GM18858 (cell line): ENCODE results near the gene ZFAND2A.
A peak's percentile ranks its signal among the peaks of the same experiment; 100 is the strongest.
"Not testable (repeated sequence)": the region's sequence is repeated elsewhere in the genome, so short reads cannot be mapped to it uniquely, and the experiment has no call there.

Experiments
- ATAC-seq: cut with Tn5 transposase; IDR thresholded peaks from one replicate; pipeline ENCODE4 v1.9.1; 2021; ENCODE audit not compliant: unreplicated experiment

Gene ZFAND2A

DNA sequence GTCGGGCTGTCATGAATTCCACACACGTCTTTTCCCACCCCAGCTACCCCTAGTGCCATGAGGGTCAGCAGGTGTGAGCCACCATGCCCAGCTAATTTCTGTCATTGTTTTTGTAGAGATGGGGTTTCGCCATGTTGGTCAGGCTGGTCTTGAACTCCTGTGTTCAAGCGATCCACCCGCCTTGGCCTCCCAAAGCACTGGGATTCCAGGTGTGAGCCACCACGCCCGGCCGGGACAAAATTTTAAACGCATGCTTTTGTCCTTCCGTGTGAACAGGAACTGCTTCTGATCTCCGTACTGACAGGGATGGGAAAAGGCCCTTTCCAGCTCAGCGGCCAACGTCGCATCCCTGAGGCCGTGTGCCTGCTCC is 15.6 kb upstream of the ZFAND2A start:
- ATAC-seq = no peak

DNA sequence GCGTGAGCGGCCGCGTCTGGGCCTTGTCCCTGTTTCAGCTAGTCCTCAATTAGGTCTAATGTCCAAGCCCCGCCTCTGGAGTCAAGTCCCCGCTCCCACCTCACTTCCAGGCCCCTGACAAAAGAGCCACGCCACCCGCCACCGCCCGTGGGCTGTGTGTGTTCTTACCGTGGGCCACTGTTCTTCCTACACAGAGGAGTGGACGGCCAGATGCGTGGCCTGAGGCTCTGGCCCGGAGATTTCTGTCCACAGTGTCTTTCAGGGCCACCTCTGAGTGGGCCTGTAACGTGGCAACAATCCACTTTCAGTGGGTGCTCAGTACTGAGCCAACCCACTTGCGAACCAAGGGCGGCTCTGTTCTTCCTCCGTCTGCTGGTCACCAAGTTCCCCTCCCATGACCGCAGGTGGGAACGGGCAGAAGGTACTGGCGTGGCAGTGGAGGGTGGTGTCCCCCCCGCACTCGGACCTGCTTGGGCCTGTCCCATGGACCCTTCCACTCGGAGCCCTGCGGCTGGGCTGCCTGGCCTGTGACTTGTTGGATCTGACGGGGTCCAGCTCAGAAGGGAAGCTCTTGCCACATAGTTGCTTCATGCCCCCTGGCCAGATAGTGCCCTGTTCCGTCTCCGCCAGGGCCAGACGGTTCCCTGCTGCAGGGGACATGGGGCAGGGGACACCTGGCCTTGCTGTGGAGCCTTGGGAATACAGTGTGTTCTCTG is 15.0 kb upstream of the ZFAND2A start:
- ATAC-seq = no peak

DNA sequence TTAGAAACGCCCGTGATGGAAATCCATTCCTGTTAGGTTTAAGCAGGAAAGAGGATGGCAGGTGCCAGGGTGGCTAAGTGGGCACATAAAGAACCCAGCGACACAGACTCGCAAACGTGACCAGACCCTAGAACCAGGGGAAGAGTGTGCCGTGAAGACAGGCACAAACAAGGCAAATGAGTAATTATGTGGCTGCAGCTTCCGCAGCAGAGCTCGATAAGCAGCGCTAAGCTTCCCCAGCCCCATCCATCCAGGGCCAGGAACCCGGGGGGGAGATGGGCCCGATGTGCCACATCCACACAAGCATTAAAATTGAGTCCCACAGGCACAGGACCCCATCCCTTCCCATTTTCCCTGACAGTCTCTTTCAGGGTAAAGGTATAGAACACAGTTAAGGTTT is 14.0 kb upstream of the ZFAND2A start:
- ATAC-seq = no peak

DNA sequence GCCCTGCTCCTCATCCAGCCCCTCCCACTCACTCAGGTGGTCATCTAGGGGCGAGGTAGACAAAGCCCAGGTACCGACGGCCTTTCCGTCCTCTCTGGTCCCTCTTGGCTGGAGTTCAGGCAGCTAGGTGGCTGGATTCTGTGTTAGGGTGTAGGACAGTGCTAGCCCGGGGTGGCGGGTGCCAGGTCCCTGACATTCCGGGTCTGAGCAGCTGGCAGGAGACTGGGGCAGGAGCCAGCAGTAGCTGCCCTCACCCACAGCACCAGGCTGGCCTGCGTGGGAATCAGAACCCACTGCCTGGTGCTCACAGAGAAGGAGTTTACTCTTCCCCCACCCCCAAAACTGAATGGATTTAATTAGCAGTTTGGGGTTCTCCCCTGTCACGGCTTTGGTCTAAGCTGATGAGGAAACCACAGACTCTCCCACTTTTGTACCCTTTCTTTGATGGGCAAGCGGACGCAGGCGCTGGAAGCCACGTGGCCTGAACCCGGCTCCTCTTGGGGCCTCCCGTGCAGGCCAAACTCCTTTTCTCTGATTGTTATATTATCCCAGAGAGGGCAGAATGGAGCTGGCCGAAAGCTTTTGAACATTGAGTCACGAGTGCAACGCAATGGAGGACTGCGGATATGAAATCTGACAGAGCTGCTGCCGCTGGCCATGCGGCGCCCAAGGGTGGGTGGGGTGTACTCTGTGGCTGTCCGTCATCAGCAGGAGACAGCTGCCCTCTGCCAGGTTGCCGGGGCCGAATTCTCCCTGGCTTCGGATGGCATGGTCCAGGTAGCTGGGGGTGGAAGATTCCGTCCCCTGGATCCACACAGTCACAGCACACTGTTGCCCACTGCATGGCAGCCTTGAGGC is 12.9 kb upstream of the ZFAND2A start:
- ATAC-seq = no peak

DNA sequence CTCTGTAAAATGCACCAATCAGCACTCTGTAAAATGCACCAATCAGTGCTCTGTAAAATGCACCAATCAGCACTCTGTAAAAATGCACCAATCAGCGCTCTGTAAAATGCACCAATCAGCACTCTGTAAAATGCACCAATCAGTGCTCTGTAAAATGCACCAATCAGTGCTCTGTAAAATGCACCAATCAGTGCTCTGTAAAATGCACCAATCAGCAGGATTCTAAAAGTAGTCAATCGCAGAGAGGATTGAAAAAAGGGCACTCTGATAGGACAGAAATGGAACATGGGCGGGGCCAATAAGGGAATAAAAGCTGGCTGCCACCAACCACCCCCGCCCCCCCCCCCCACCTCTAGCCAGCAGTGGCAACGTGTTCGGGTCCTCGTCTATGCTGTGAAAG is 11.5 kb upstream of the ZFAND2A start:
- ATAC-seq = not testable (repeated sequence)

DNA sequence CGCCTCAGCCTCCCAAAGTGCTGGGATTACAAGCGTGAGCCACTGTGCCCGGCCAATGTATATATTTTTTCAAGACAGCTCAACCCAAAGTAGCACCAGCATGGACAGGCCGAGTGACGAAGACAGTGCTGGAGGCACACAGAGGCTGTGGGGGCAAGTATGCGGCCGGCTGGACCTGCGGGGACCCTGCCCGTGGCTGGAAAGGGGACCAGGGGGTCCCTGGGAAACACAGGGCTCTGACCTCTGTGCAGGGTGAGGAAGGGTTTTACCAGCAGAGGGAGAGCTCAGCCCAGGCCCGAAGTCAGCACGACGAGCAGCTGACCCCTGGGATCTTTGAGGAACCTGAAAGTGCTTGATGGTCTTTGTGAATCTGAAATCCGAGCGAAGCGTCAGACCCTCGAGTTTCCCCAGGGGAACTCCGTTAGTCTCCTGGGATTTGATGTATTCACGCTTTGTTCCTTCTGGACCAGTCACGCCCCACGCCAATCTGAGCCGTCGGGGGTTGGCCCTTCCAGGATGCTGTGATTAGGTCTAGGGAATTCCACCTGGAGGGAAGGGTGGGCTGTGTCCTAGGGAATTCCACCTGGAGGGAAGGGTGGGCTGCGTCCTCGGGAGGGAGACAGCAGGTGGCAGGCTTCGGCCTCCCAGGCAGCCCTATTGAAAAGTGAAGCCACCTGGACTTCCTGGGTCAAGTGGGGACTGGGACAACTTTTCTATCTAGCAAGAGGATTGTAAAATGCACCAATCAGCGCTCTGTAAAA is 10.9 kb upstream of the ZFAND2A start:
- ATAC-seq = no peak

DNA sequence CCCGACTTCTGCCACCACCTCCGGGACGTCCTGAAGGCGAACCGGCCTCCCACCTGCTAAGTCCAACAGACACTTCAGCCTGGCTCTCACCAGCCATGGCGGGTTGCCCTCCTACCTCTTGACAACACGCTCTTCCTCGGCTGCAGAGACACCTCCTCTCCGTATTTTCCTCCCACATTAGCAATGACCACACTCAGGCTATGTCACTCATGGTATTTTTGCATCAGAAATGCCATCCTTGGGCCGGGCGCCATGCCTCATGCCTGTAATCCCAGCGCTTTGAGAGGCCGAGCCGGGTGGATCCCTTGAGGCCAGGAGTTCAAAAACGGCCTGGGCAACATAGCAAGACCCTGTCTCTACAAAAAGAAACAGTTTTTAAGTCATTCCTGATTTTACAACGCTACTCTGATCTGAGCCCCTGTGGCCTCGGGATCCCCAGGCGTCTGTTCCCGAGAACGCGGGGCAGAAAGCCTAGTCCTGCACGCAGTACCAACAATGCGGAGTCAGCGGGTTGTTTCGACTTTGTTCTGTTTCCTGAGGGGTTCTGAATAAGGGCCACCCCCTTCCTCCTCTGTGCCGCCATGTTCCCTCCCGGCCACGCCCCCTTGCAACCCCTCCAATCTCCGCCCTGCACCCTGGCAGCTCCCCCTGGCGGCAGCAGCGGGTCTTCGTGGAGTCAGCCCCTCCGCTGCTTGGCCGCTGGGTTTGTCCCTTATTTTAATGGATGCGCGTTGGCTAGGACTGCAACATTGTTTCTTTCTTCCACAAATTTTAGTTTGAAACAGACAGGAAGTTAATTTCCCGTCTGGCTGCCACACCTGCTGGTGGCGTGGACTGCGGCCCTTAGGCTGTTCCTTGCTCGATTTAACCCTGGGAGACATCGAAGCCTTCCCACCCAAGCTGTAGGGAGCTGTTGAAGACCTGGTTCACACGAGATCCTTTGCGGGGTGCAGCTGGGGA is 9.7 kb upstream of the ZFAND2A start:
- ATAC-seq = no peak

DNA sequence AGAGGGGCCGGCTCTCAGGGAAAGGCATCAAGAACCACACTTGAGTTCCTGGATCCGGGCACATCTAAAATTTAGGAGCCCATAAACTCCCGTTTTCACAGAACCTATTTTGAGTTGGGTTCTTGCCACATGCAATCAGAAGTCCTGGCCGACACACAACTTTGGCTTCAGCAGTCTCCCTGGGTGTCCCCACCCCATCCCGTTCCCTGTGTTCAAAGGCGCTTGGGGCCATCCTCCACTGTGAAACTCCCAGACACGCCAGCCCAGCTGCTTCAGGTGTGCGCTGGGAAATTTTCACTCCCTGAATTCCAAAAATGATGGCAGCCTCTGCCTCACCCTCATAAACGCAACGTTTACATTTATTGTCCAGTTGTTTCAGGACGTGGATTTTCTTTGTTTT is 8.4 kb upstream of the ZFAND2A start:
- no peak for ATAC-seq

DNA sequence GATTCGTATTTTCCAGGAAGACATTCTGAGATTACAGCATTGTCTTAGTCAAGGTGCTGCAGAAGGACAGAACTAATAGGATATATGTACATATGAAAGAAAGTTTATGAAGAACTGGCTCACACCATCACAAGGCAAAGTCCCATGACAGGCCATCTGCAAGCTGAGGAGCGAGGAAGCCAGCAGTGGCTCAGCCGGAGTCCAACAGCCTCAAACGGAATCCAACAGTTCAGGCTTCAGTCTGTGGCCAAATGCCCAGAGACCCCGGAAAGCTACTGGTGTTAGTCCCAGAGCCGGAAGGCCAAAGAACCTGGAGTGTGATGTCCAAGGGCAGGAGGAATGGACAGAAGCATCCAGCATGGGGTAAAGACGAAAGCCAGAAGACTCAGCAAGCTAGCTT is 4.4 kb upstream of the ZFAND2A start:
- ATAC-seq = no peak

DNA sequence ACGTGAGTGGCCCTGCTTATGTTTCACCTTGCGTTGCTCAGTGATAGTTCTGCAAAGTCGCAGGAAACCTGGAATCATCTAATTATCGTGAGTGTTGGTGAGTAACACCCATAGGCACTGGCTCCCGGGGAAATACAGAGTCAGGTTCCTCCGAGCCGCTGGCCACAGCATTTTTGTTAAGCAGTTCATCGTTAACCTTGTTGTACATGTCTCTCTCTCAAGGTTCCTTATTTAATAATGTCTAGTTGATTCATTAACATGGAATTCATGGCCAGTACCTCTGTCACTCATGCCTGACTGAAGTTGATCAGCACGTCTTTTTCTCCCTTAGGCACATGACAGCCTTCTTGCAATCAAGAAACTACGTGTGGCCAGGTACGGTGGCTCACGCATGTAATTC is 3.1 kb upstream of the ZFAND2A start:
- no peak for ATAC-seq

DNA sequence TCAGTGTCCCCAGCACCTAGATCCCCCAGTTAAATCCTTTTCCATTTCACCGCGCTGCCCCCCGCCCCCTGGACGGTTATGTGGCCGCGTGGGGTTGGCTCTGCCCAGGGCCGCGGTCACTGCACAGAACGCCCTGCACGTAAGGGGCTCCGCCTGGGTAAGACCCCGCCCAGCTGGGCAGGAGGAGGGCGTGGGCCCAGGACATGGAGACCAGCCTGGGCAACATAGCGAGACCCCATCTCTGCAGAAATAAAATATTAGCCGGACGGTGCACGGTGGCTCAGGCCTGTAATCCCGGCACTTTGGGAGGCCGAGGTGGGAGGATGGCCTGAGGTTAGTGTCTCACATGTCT is 650 bp upstream of the ZFAND2A start:
- peak; percentile 14 for ATAC-seq

DNA sequence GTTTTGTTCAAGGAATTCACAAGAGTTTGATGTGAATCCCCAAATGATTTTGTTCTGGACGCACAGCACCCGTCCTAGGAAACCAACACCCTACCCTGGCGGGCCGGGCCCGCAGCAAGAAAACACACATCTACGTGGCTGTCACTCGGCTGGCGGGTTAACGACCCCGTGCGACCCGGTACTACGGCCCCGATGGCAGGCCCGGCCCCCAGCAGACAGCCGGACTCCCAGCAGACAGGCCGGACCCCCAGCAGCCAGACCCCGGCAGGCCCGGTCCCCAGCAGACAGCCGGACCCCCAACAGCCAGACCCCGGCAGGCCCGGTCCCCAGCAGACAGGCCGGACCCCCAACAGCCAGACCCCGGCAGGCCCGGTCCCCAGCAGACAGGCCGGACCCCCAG is 765 bp downstream of the ZFAND2A start:
- not testable (repeated sequence) for ATAC-seq

DNA sequence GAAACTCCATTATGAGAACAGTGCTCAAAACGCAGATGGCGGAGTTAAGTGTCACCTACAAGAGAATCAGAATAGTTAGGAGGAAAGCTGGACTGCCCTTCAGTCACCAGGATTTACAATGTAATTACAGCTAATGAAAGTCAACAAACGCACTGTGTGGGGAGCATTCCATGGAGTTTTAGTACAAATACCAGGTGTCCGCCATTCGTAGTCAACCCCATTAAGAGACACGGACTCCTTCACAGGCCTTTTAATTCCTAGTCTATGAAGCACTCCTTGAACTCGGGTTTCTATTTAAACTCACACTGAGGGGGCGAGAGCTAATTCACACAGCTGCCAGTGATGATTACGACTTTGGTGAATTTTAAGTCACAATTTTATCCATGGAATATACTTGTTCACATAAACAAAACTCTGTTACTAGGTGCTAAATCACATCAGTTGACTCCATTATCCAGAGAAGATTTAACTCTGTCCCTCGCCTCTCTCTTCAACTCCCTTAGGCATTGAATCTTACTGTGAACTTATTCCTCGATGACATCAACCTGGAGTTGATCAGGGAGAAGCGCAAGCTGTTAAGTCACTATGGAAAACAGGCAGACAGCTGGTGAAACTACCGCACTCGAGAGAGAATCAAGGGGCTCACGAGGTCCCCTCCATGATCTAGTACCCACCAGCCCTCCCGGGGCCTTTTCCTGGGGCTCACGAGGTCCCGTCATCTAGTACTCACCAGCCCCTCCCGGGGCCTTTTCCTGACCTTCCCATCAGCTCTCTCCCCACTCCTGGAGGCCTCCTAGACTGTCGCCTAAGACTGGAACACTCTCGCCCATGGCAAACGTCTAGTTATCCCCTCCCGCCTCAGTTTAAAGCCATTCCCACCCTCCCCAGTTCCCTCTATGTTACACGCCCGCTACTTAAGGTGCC is 1.5 kb downstream of the ZFAND2A start:
- ATAC-seq = no peak

DNA sequence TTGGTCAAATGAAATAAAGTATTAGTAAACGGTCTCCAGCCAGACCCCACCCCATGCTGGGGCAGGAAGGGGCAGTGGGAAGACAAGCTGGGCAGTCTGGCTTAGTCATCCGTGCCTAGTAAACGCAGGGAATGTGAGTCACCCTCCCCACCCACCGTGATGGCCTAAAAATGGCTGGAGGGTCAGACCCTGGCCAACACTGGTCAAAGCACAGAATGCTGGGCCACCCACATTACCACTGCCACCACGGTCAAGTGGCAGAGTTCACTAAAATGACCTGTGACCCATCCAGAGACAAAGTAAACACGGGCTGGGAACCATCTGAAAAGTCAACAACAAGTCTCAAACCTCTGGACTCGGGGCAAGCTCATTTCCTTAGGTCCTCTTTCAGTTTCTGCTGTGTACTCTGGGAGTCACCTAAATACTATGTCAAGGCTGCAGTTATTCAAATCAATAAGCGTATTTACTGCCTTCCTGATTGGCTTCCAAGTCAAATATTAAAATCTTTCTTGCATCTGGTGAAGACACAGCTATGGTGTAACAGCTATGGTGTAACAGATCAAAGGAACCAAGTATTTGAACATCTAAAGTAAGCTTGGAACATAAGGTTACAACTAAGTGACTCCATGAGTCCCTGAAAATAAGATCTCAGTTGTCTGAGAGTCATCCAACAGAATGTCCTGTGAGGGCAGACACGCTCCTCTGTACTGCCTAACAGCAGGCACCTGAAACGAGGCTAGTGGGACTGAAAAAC is 3.0 kb downstream of the ZFAND2A start:
- ATAC-seq = no peak

DNA sequence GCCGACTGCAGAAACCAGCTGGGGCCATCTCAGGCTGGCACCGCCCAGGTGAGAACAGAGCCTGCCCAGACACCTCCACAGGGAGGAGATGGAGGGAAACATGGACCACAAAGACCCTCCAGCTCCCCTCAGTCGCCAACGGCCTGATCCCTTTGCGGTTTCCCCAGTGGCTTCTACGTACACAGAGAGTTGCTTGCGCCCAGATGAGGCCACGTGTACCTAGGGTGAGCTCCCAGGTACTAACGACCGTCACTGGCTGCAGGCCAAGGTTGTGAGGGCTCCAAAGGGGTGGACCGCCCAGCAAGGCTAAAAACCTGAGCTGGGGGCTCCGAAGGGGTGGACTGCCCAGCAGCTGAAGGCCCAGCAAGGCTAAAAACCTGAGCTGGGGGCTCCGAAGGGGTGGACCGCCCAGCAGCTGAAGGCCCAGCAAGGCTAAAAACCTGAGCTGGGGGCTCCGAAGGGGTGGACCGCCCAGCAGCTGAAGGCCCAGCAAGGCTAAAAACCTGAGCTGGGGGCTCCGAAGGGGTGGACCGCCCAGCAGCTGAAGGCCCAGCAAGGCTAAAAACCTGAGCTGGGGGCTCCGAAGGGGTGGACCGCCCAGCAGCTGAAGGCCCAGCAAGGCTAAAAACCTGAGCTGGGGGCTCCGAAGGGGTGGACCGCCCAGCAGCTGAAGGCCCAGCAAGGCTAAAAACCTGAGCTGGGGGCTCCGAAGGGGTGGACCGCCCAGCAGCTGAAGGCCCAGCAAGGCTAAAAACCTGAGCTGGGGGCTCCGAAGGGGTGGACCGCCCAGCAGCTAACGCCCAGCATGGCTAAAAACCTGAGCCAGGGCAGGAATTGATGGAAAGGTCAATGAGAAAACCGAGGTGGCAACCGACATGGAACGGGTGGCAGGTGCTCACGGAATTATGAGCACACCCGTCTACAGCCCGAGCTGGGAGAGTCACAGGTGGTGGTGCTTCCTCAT is 3.9 kb downstream of the ZFAND2A start:
- ATAC-seq = not testable (repeated sequence)

DNA sequence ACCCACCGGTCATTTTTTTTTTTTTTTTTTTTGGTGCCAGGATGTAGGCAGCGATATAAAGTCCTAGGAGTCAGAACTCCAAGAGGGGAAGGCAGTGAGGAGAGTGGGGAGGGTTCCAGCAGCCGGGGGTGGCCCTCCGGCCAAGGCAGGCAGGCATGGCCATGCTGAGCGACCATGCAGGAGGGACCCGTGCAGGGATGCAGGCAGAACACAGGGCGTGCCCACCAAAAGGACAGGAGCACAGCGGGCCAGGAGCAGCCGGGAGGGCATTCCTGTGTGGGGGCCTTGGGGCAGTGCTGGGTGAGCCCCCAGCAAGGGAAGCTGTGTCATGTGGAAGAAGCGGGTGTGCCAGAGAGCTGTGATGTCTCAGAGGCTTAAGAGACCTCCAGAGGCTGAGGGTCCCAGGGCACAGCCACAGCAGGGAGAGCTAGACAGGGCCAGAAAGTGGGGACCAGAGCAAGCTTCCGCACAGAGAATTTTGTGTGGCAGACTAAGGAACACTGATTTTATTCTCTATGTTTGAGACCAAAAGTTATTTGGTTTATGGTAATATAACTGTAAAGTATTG is 5.7 kb downstream of the ZFAND2A start:
- no peak for ATAC-seq

DNA sequence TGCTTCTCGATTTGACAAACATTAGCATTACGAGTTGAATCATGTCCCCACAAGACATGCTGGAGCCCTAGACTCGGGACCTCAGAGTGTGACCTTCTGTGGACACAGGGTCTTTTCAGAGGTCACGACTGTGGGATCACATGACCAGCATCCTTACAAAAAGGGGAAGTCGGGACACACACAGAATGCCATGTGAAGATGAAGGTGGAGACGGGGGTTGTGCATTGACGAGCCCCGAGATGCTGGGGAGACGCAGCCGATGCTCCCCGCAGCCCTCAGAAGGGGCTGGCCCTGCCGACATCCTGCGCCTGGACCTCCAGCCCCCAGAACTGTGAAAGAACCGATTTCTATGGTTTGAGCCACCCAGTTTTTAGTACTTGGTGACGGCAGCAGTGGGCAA is 7.5 kb downstream of the ZFAND2A start:
- no peak for ATAC-seq
